Uterus (tissue), 2 donors: ENCODE measurements around the gene LDB3.

Source experiments
- CTCF ChIP-seq, 4 experiments: fragments of 200-600 bp in 2 of 4; fragments of 450-650 bp in 2 of 4; sonication (generic) in 2 of 4; IDR thresholded peaks; one replicate each; pipeline ENCODE4 v1.5.1; 2016 to 2019; ENCODE audit warnings: antibody characterized with exemption in 4 of 4, mild to moderate bottlenecking in 2 of 4, moderate library complexity in 1 of 4
- POLR2A ChIP-seq, 2 donors: fragments of 450-650 bp; IDR thresholded peaks; one replicate each; pipeline ENCODE4 v1.6.1; 2016; ENCODE audit warnings: antibody characterized with exemption in 2 of 2, mild to moderate bottlenecking in 1 of 2, moderate library complexity in 1 of 2

- no peak for TF ChIP-seq CTCF (IDR thresholded peaks at IDR 0.05)
- TF ChIP-seq POLR2A (IDR thresholded peaks at IDR 0.05), result no peak
Measured at GRCh38 chr10:86782701-86783418, 114.5 kb downstream of the LDB3 start.
